Gastroesophageal sphincter (tissue), 3 donors: ENCODE measurements around the gene STPG2.

Experiments used
- EP300 ChIP-seq: sonication (generic); formaldehyde crosslinking; IDR thresholded peaks from one replicate; pipeline ENCODE4 v1.6.1; 2017; ENCODE audit warnings: antibody characterized with exemption, mild to moderate bottlenecking
- POLR2A ChIP-seq, 2 donors: fragments of 450-650 bp; IDR thresholded peaks; one replicate each; pipeline ENCODE4 v1.6.1; 2017; ENCODE audit warnings: antibody characterized with exemption in 2 of 2, mild to moderate bottlenecking in 2 of 2, moderate library complexity in 1 of 2
- POLR2AphosphoS5 ChIP-seq: sonication (generic); formaldehyde crosslinking; IDR thresholded peaks from one replicate; pipeline ENCODE4 v1.6.1; 2017; ENCODE audit warnings: antibody characterized with exemption
- TF ChIP-seq, protein P1 (sequence below), 4 experiments: fragments of 200-600 bp in 2 of 4; fragments of 450-650 bp in 2 of 4; sonication (generic) in 1 of 4; IDR thresholded peaks; one replicate each; pipeline ENCODE4 v1.5.1; 2017 to 2019; ENCODE audit warnings: antibody characterized with exemption in 4 of 4, mild to moderate bottlenecking in 2 of 4, moderate library complexity in 2 of 4

DNA sequence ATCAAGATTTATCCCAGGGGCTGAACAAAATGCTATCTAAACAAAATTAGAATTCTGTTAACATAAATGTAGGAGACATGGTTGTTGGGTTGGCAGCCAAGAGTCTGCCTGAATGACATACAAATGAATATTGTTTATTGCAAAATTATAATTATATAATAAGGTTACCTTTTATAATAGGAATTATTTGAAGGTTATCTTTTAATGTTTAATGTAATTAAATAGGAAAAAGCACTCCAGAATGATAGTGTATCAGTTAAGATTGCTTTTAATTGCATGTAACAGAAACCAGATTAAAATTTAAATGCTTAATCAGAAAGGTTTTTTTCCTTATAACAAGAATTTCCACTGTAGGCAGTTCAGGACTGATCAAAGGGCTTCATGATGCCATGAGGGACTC lies 42.0 kb upstream of the STPG2 start:
- TF ChIP-seq, protein P1, sequence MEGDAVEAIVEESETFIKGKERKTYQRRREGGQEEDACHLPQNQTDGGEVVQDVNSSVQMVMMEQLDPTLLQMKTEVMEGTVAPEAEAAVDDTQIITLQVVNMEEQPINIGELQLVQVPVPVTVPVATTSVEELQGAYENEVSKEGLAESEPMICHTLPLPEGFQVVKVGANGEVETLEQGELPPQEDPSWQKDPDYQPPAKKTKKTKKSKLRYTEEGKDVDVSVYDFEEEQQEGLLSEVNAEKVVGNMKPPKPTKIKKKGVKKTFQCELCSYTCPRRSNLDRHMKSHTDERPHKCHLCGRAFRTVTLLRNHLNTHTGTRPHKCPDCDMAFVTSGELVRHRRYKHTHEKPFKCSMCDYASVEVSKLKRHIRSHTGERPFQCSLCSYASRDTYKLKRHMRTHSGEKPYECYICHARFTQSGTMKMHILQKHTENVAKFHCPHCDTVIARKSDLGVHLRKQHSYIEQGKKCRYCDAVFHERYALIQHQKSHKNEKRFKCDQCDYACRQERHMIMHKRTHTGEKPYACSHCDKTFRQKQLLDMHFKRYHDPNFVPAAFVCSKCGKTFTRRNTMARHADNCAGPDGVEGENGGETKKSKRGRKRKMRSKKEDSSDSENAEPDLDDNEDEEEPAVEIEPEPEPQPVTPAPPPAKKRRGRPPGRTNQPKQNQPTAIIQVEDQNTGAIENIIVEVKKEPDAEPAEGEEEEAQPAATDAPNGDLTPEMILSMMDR (IDR thresholded peaks at IDR 0.05) = no peak
- TF ChIP-seq POLR2A (IDR thresholded peaks at IDR 0.05) = no peak
- TF ChIP-seq EP300 = no peak
- no peak for TF ChIP-seq POLR2AphosphoS5
